HAP-1 (cell line): ENCODE results near the gene ZNF503.
A peak's percentile ranks its signal among the peaks of the same experiment; 100 is the strongest.

ENCODE experiments used
- DNase-seq, 2 experiments: peaks; one replicate each; pipeline ENCODE4 v3.0.0-alpha.2; 2016 to 2020; ENCODE audit warnings: low spot score in 2 of 2
- H3K27me3 ChIP-seq: fragments of 250-450 bp; sonication (Bioruptor Pico); 2 replicates; pipeline ENCODE4 v1.5.1; 2020; ENCODE audit warnings: low read depth, mild to moderate bottlenecking, moderate library complexity
- H3K36me3 ChIP-seq: fragments of 250-450 bp; sonication (Bioruptor Pico); replicated peaks from 2 replicates; pipeline ENCODE4 v1.5.1; 2020; ENCODE audit warnings: mild to moderate bottlenecking
- H3K4me1 ChIP-seq: fragments of 250-450 bp; sonication (Bioruptor Pico); 2 replicates; pipeline ENCODE4 v1.5.1; 2020; ENCODE audit warnings: mild to moderate bottlenecking
- H3K4me3 ChIP-seq: fragments of 250-450 bp; sonication (Bioruptor Pico); 2 replicates; pipeline ENCODE4 v1.5.1; 2020; ENCODE audit warnings: mild to moderate bottlenecking, moderate library complexity
- H3K9me3 ChIP-seq: fragments of 250-450 bp; sonication (Bioruptor Pico); 2 replicates; pipeline ENCODE4 v1.5.1; 2020; ENCODE audit warnings: mild to moderate bottlenecking, moderate library complexity
- in situ Hi-C: fragments of 300-500 bp; cut with MboI; formaldehyde crosslinking; loops from 3 replicates; pipeline ENCODE4 v1.14.3; 2020; ENCODE audit warnings: low sequenced_read_pairs, inconsistent platforms, mixed read lengths

Gene ZNF503, protein sequence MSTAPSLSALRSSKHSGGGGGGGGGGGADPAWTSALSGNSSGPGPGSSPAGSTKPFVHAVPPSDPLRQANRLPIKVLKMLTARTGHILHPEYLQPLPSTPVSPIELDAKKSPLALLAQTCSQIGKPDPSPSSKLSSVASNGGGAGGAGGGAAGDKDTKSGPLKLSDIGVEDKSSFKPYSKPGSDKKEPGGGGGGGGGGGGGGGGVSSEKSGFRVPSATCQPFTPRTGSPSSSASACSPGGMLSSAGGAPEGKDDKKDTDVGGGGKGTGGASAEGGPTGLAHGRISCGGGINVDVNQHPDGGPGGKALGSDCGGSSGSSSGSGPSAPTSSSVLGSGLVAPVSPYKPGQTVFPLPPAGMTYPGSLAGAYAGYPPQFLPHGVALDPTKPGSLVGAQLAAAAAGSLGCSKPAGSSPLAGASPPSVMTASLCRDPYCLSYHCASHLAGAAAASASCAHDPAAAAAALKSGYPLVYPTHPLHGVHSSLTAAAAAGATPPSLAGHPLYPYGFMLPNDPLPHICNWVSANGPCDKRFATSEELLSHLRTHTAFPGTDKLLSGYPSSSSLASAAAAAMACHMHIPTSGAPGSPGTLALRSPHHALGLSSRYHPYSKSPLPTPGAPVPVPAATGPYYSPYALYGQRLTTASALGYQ

DNA sequence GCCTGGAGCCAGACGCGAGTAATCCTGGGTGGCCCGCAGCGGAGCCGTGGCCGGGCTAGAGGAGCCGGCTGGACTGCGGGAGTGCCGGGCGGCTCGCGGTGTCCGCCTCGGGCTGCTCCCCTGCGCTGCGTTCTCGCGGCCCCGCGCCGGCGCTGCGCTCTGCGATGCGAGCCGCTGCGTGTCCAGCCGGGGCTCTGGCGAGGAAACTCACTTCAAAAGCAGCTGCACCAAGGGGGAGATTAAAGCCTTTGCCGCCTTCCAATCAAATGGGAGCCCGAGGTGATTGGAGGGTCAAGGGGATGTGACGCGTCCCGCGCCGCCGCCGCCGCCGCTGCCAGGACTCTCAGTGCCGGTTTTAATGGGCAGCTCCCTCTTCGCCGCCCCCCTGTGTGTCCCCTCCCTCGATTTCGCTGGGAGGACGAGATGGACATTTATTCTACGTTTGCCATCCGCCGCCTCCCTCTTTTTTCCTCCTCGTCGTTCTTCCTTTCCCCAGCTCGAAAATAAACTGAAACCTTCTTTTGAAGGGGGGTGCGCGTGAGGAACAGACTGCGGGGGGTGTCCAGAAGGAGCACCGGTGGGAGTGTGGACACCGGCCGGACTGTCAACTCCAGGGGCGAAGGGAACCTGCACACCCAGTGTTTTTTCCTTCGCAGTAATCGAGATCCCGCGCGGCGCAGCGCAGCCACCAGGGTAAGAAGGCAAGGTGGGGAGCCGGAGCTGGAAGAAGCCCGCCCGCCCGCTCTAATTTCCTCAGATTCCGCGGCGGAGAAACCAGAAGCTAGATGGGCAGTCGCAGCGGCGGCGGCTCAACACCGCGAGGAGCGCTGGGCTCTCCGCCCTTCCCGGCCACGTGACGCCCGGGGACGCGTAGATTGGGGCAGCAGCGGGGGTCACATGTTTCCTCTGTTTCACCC, at the start of gene ZNF503:
Gene ZNF503, minus strand, starts transcription at position 196 of the 917 bp plus-strand sequence. CDS start 345 bp downstream, outside the sequence.
- DNase-seq, result peak; percentile 94 to 96
- no peaks in the 10 kb centered on the region for H3K9me3 ChIP-seq
- peaks cover 4% of the 10 kb centered on the region for H3K36me3 ChIP-seq
- peaks cover 12% of the 10 kb centered on the region; the same call in 1 of the 2 replicates for H3K4me1 ChIP-seq
- H3K4me3 ChIP-seq, result peak within 1 kb of the TSS; percentile 59
- no peaks in the 10 kb centered on the region for H3K27me3 ChIP-seq
- in situ Hi-C loops, result no loop called here

DNA sequence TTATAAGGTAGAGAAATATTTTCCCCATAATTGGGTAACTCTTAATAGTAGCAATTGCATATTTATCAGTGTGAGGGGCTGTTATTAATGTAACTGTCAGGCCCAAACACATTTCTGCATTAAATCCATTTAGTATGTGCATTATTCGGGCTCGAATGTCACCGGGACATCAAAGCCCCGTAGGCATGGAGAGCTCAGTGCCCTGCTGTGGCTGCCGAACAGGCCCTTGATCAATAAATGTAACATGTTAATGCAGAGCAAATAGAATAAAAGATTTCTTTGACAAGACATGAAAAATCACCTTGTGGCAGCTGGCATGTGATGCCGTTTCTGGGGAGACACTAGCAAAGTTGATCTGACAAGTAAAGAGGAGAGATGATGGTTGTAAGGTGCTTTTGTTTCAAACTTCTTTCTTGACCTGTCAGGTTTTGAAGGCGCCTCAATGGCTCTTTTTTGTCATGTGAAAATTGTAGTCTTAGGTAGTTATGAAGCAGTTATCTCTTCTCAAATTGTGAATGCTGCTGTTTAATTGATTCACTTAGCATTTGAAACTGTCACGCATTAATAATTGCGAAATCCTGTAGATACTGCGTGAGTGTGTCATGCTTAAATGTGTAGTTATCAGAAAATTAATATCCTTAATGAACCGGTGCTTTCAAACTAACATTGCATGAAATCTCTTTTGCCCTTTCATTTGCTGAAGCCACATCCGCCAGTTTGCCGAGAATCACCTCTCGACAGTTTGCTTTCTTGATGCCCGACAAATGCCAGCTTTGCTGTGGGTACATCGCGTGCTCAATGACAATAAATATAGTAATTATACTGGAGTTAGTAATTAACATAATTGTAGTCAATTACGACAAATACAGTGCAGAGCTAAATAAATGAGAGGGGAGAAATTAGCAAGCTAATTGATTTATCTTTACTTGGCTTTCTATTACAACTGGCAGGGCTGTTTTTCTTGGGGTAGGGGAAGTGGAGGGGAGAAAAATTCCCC, 49.4 kb upstream of the ZNF503 start:
- Histone ChIP-seq H3K4me1 (no peaks in the 10 kb centered on the region), H3K4me3 (no peak overlapping the region), H3K36me3 (no peaks in the 10 kb centered on the region), H3K9me3 (no peaks in the 10 kb centered on the region), H3K27me3 (peaks cover 15% of the 10 kb centered on the region; the same call in 1 of the 2 replicates)
- in situ Hi-C loops, result no loop called here
- DNase-seq, result no peak

DNA sequence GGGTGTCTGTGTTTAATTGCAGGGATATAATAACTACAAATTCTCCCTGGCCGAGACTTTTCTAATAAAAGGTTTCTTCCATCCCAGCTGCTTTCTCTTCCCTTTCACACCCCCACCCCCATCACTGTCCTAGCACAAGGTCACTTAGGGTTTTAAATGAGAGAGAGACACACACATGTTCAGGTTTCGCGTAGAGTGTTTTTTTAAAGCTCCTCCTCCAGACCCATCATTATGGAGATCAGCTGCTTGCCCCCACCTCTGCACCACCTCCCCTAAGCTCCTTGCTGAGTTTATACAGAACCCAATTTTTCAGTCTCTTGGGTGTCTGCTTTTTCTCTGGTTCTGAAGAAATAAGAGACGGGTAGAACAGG, 48.5 kb upstream of the ZNF503 start:
- Histone ChIP-seq H3K4me3 (no peak overlapping the region), H3K9me3 (no peaks in the 10 kb centered on the region), H3K4me1 (no peaks in the 10 kb centered on the region), H3K36me3 (no peaks in the 10 kb centered on the region), H3K27me3 (peaks cover 15% of the 10 kb centered on the region; the same call in 1 of the 2 replicates)
- in situ Hi-C loops, result no loop called here
- no peak for DNase-seq

DNA sequence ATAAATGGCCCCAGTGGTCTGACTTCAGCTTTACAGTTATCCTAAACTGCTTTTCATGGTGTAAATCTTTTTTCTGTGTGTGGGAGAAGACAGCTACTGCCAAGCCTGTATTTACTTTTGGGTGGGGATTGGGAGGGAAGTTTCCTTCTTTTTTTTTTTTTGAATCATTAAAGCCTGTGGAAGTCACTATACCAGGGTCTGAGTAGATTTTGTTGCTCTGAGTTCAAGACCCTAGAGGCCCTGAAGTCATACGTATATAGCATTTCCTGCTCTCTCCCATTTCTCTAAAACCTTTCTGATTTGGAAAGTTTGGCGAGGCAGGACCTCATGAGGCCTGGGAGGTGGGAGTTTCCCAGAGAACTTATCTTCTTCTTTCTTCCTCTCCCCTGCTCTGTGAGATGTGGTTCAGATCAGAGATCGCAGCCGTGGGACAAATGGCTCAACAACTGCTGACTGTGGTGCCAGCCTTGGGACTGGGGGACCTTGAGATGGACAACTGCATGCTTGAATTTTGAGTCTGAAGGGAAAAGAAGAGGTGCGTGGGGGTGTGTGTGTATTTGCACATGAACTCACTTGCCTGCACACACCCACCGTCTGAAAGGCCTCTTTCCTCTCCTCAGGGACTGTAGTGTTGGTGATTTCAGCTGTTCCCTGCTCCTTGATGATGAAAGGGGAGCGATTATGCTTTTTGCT, 48.0 kb upstream of the ZNF503 start:
- Histone ChIP-seq H3K4me1 (no peaks in the 10 kb centered on the region), H3K4me3 (no peak overlapping the region), H3K27me3 (peaks cover 15% of the 10 kb centered on the region; the same call in 1 of the 2 replicates), H3K9me3 (no peaks in the 10 kb centered on the region), H3K36me3 (no peaks in the 10 kb centered on the region)
- in situ Hi-C loops, result no loop called here
- no peak for DNase-seq

DNA sequence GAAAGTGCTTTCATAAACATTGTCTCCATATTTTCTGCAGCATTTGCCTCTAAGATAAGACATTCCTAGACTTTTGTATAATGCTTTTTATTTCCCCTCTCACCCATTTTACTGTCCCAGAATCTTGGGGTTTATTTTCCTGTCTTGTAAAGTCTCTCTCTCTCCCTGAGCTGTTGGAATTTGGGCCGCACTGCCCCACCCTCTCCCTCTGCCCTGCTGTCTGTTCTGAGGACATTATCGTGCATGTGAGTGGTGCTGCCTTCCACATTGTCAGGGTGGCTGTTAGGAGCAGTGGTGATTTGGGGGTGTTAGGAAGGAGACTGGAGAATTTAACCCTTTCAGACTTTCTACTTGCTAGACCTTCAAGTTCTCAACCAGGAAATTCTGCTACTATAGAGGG, 46.6 kb upstream of the ZNF503 start:
- Histone ChIP-seq H3K9me3 (peaks cover 9% of the 10 kb centered on the region; the same call in 1 of the 2 replicates), H3K27me3 (peaks cover 11% of the 10 kb centered on the region; the same call in 1 of the 2 replicates), H3K4me3 (no peak overlapping the region), H3K36me3 (no peaks in the 10 kb centered on the region), H3K4me1 (no peaks in the 10 kb centered on the region)
- in situ Hi-C loops, result no loop called here
- DNase-seq, result no peak

DNA sequence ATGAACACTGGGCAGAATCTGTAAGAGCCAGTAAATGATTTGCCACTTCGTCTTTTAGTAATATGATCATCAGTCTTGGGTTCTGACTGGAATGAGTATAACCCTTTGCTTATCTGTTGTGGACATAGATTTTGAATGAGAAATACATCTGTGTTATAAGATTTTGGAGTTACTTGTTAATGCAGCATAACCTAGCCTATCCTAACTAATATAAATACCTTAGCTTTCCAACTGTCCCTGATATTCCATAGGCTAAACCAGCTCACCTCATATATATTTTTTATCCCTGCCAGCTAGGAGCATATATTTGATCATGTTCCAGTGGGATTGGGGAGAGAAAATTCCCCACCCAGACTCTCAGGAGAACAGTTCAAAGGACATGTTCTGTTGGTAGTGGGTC, 44.9 kb upstream of the ZNF503 start:
- Histone ChIP-seq H3K36me3 (no peaks in the 10 kb centered on the region), H3K9me3 (peaks cover 10% of the 10 kb centered on the region; the same call in 1 of the 2 replicates), H3K27me3 (peaks cover 4% of the 10 kb centered on the region; the same call in 1 of the 2 replicates), H3K4me1 (no peaks in the 10 kb centered on the region), H3K4me3 (no peak overlapping the region)
- no peak for DNase-seq
- in situ Hi-C loops, result no loop called here

DNA sequence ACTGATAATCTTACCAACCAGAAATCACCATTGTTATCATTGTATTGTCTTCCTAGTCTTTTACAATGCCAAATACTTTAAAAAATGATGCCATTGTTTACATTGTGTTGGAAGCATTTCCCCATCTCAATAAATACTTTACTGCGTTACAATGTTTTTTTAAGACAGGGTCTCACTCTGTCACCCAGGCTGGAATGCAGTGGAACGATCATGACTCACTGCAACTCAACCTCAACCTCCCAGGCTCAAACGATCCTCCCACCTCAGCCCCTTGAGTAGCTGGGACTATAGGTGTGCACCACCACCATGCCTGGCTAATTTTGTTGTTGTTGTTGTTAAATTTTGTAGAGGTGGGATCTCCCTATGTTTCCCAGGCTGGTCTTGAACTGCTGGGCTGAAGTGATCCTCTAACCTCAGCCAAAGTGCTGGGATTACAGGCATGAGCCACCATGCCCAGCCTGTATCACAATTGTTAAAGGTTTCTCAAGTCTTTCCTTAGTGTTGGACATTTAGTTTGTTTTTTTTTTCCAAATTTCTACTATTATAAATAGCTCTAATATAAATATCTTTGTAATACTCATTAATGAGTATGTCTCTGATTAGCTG, 43.3 kb upstream of the ZNF503 start:
- Histone ChIP-seq H3K4me1 (no peaks in the 10 kb centered on the region), H3K9me3 (peaks cover 10% of the 10 kb centered on the region; the same call in 1 of the 2 replicates), H3K36me3 (no peaks in the 10 kb centered on the region), H3K27me3 (no peaks in the 10 kb centered on the region), H3K4me3 (no peak overlapping the region)
- DNase-seq, result no peak
- in situ Hi-C loops, result no loop called here

DNA sequence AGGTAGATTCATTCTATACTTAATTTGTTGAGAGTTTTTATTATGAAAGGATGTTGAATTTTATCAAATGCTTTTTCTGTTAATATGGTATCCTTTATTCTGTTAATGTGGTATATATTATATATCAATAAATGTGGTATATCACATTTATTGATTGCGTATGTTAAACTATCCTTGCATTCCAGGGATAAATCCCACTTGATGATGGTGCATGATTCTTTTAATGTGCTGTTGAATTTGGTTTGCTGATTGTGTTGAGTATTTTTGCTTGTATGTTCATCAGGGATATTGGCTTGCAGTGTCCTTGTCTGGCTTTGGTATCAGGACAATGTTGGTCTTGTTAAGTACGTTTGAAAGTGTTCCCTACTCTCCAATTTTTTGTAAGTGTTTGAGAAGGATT, 41.8 kb upstream of the ZNF503 start:
- Histone ChIP-seq H3K4me3 (no peak overlapping the region), H3K9me3 (peaks cover 10% of the 10 kb centered on the region; the same call in 1 of the 2 replicates), H3K27me3 (no peaks in the 10 kb centered on the region), H3K36me3 (no peaks in the 10 kb centered on the region), H3K4me1 (no peaks in the 10 kb centered on the region)
- no peak for DNase-seq
- in situ Hi-C loops, result no loop called here

DNA sequence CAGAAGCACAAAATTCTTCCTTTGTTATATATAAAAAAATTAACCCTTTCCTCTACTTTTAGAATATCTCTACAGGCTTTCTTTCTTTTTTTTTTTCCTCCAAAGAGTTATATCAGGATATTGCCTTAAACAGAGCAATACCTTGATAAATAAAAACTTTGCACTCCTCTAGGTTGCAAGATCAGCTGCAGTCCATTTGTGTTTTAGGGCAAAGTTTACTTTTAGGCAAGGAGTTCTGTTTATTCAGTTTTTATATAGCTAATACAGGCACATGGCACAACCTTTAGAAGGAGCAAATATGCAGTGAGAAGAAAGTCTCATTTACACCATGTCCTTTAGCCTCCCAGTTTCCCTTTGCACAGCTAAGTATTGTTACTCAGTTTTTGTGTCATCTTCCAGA, 40.1 kb upstream of the ZNF503 start:
- no peak for DNase-seq
- in situ Hi-C loops, result no loop called here

DNA sequence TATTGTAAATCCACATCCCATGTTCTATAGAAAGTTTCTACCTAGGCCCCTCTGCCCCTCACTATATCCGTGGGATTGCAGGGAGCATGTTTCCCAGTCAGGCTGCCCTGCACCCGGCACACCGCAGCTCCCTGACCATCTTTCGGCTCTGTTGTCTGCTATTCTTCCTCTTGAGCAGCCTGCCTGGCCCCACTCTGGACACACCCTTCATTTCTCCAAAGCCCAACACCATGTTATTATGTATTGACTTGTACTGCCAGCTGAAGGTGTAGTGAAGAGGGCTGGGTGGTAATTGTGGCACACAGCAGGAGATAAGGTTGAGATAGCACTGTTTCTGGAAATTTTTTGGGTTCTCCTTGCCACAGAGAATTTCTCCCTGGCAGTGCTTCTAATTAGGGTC, 39.6 kb upstream of the ZNF503 start:
- no peak overlapping the region for H3K4me3 ChIP-seq
- H3K4me1 ChIP-seq, result no peaks in the 10 kb centered on the region
- DNase-seq, result no peak
- in situ Hi-C loops, result no loop called here
- H3K36me3 ChIP-seq, result no peaks in the 10 kb centered on the region
- peaks cover 10% of the 10 kb centered on the region; the same call in 1 of the 2 replicates for H3K9me3 ChIP-seq
- H3K27me3 ChIP-seq, result no peaks in the 10 kb centered on the region

More for the DNA sequence above, 40.1 kb upstream of the ZNF503 start:
- no peaks in the 10 kb centered on the region for H3K27me3 ChIP-seq
- no peak overlapping the region for H3K4me3 ChIP-seq
- H3K4me1 ChIP-seq, result no peaks in the 10 kb centered on the region
- peaks cover 10% of the 10 kb centered on the region; the same call in 1 of the 2 replicates for H3K9me3 ChIP-seq
- H3K36me3 ChIP-seq, result no peaks in the 10 kb centered on the region

DNA sequence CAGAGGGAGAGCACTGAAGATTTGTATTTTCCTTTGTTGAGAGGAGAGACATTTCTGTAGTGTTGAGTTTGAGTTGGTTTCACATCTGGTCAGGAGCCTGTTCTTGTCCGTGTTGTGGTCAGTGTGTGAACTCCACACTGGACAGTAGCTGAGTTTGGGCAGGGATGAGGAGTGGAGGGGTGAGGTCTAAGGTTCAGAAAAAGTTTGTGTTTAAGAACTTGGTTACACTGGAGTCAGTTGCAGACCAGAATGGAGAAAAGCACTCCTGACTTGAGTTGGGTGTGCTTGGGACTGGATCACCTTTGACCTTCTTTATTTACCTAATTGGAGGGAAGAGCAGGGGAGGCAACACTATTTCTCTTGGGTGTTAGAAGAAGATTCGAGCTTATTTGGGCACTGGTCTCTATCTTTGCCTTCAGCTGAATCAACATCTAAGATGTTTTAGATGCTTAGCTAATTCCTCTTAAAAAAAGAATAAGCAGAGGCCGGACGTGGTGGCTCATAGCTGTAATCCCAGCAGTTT, 38.8 kb upstream of the ZNF503 start:
- in situ Hi-C loops, result no loop called here
- no peak for DNase-seq
- Histone ChIP-seq H3K9me3 (peaks cover 10% of the 10 kb centered on the region; the same call in 1 of the 2 replicates), H3K4me3 (no peak overlapping the region), H3K27me3 (no peaks in the 10 kb centered on the region), H3K4me1 (no peaks in the 10 kb centered on the region), H3K36me3 (no peaks in the 10 kb centered on the region)

DNA sequence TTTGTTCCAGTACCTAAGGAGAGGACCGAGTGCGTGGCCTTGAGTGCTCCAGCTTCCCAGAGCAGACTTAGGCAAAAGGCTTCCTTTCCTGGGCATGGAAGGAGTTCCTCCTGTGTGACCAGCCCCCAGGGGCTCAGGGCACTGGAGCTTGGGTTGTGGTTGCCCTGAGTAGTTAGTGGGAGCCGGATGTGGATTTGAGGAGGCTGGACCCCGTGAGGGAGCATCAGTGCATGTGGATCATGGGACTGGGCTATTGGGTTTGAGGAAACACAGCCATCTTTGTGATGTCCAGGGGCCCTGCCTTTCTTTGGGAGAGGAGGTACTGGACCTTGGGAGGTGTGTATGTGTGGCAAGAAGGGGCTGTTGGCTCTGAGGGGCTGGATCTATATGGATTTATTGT, 38.2 kb upstream of the ZNF503 start:
- Histone ChIP-seq H3K27me3 (no peaks in the 10 kb centered on the region), H3K4me1 (no peaks in the 10 kb centered on the region), H3K9me3 (peaks cover 10% of the 10 kb centered on the region; the same call in 1 of the 2 replicates), H3K4me3 (no peak overlapping the region), H3K36me3 (no peaks in the 10 kb centered on the region)
- no peak for DNase-seq
- in situ Hi-C loops, result no loop called here
